GM10266 (cell line): ENCODE data around the gene ZNF333.

Source experiments
- DNase-seq: peaks from one replicate; pipeline ENCODE4 v3.0.0; 2012; ENCODE audit errors: extremely low spot score
- CTCF ChIP-seq: IDR thresholded peaks from 2 replicates; pipeline ENCODE4 v1.5.1; 2012; ENCODE audit warnings: mild to moderate bottlenecking, low read depth; ENCODE audit not compliant: control insufficient read depth, insufficient read depth; ENCODE audit errors: missing control alignments

ZNF333 gene

DNA sequence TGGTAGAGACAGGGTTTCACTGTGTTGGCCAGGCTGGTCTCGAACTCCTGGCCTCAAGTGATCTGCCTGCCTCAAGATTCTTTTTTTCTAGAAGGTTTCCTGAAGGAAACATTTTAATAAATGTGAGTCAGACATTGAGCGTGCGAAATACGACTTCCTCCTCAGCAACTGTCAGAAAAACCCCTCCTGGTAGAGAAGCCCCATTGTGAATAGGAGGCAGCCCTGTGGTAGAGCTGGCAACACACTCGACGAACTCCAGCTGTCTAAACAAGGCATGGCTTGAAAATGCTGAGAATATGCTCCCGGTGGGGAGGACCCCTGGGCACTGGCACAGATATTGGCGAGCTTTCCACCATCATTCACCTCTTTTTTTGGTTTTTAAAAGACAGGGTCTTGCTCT, 9.8 kb downstream of the ZNF333 start:
- TF ChIP-seq CTCF: no peak
- no peak for DNase-seq

GRCh38 chr19:14700711-14701375, 11.0 kb downstream of the ZNF333 start:
- no peak for TF ChIP-seq CTCF
- DNase-seq: no peak

- no peak for TF ChIP-seq CTCF
- DNase-seq: no peak
Measured at GRCh38 chr19:14703833-14704232, 14.0 kb downstream of the ZNF333 start.

- TF ChIP-seq CTCF: no peak
- no peak for DNase-seq
Measured at GRCh38 chr19:14704450-14704849, 14.6 kb downstream of the ZNF333 start.

- TF ChIP-seq CTCF: no peak
- no peak for DNase-seq
Measured at GRCh38 chr19:14715841-14716240, 26.0 kb downstream of the ZNF333 start.

GRCh38 chr19:14718522-14719116, 28.8 kb downstream of the ZNF333 start:
- TF ChIP-seq CTCF: no peak
- DNase-seq: no peak

DNA sequence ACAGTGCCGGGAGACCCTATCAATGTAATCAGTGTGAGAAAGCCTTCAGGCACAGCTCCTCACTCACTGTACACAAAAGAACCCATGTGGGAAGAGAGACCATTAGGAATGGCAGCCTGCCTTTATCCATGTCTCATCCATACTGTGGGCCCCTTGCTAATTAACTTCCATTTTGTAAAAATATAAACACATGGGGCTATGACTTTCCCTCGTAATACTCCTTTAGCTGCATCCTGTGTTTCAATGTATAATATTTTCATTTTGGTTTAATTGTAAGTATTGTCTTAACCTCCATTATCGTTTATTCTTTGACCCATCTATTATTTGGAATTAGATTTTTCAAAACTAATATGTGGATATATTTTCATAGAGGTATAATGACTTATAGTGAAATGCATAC, 29.3 kb downstream of the ZNF333 start:
- no peak for TF ChIP-seq CTCF
- no peak for DNase-seq
